Measurements from ENCODE around the gene ANKS3.

- TF ChIP-seq NFRKB (IDR thresholded peaks at IDR 0.05) (no peak), CTBP1 (IDR thresholded peaks at IDR 0.05; ENCODE audit: borderline replicate concordance) (no peak), SUZ12 (IDR thresholded peaks at IDR 0.05) (no peak), PKNOX1 (IDR thresholded peaks at IDR 0.05) (no peak), ARNT (IDR thresholded peaks at IDR 0.05) (no peak), SP1 (IDR thresholded peaks at IDR 0.05) (no peak), TARDBP (IDR thresholded peaks at IDR 0.05) (no peak), FOXA1 (IDR thresholded peaks at IDR 0.05) (no peak), LEF1 (IDR thresholded peaks at IDR 0.05; ENCODE audit: borderline replicate concordance) (no peak), BHLHE40 (IDR thresholded peaks at IDR 0.05; ENCODE audit: borderline replicate concordance) (no peak), ELF4 (IDR thresholded peaks at IDR 0.05) (no peak)
These were observed 31.7 kb upstream of the ANKS3 start for GRCh38 chr16:4765511-4766474.

Measured in HEK293T (cell line).